ENCODE data around the gene ENC1.

Gene ENC1

GRCh38 chr5:74587300-74587699 is 53.2 kb downstream of the ENC1 start:
- no peak overlapping the region for H3K4me3 ChIP-seq (ENCODE audit: low read depth, low read length)
- no peak for DNase-seq (ENCODE audit: low read depth)
- TF ChIP-seq, protein P1, sequence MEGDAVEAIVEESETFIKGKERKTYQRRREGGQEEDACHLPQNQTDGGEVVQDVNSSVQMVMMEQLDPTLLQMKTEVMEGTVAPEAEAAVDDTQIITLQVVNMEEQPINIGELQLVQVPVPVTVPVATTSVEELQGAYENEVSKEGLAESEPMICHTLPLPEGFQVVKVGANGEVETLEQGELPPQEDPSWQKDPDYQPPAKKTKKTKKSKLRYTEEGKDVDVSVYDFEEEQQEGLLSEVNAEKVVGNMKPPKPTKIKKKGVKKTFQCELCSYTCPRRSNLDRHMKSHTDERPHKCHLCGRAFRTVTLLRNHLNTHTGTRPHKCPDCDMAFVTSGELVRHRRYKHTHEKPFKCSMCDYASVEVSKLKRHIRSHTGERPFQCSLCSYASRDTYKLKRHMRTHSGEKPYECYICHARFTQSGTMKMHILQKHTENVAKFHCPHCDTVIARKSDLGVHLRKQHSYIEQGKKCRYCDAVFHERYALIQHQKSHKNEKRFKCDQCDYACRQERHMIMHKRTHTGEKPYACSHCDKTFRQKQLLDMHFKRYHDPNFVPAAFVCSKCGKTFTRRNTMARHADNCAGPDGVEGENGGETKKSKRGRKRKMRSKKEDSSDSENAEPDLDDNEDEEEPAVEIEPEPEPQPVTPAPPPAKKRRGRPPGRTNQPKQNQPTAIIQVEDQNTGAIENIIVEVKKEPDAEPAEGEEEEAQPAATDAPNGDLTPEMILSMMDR (IDR thresholded peaks at IDR 0.05; ENCODE audit: control insufficient read depth, extremely low read depth, insufficient read depth) = no peak

DNA sequence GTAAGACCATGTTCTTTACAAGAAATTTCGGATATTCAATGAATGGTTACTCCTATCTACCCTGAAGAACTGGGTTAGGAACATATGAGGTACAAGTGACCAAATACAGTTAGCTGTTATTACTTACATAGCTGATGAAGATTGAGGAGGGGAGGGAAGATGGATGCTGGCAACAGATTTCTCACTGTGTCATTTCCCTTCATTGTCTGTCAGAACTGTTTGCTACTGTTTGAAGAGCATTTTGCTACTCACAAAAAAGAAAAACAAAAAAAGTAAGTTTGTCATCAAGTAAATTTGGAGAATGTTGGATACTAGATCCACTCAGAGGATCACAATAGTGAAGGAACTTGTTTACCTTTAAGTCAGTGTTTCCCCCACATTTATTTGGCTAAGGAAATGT is 53.7 kb downstream of the ENC1 start:
- TF ChIP-seq, protein P1 (IDR thresholded peaks at IDR 0.05; ENCODE audit: control insufficient read depth, extremely low read depth, insufficient read depth) = no peak
- DNase-seq (ENCODE audit: low read depth) = no peak
- H3K4me3 ChIP-seq (ENCODE audit: low read depth, low read length) = no peak overlapping the region

DNA sequence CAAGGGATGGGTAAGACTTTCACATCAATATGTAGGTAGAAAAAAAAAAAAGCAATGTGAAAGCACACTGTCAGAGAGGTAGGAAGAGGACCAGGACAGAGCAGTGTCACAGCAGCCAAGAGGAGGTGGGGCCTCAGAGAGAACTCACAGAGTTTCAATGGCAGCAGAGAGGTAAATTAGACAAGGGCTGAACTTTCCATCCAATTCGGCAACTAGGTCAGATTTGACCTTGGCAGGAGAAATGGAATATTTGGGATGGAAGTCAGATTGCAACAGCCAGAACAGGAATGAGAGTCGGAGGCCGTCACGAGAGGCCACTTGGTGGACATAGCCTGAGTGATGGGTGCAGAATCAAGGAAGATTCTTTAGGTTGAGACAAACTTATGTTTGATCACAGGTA is 57.7 kb downstream of the ENC1 start:
- TF ChIP-seq, protein P1 (IDR thresholded peaks at IDR 0.05; ENCODE audit: control insufficient read depth, extremely low read depth, insufficient read depth) = no peak
- H3K4me3 ChIP-seq (ENCODE audit: low read depth, low read length) = no peak overlapping the region
- no peak for DNase-seq (ENCODE audit: low read depth)

DNA sequence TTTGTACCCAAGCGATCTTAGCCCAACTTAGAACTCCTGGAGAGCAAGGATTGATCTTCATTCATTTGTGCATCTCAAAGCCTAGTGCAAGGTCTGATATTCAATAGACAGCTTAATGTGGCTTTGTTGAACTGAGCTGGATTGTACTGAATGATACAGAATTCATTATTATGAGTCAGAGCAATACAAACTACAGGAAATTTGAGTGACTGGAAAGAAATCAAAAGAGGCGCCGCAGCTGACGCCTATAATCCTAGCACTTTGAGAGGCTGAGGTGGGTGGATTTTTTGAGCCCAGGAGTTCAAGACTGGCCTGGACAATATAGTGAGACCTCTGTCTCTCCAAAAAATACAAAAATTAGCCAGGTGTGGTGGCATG is 58.6 kb downstream of the ENC1 start:
- no peak for DNase-seq (ENCODE audit: low read depth)
- TF ChIP-seq, protein P1 (IDR thresholded peaks at IDR 0.05; ENCODE audit: control insufficient read depth, extremely low read depth, insufficient read depth) = no peak
- no peak overlapping the region for H3K4me3 ChIP-seq (ENCODE audit: low read depth, low read length)

DNA sequence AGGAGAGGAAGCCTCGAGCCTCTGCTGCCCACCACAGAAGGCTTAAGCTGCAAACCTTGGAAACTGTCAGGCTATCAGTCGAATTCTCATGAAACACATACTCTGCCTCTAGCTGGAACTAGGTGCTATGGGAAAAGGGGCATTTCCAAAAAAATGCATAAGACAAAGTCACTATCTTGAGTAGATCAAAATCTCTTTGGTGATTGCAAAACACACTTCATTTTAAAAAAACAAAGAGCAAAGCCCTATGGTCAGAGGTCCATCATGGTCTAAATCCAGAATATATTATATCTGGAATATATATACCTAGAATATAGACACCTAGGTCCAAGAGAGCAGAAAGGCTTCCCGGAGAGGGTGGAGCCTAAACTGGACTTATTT is 59.8 kb downstream of the ENC1 start:
- TF ChIP-seq, protein P1 (IDR thresholded peaks at IDR 0.05; ENCODE audit: control insufficient read depth, extremely low read depth, insufficient read depth) = no peak
- H3K4me3 ChIP-seq (ENCODE audit: low read depth, low read length) = no peak overlapping the region
- no peak for DNase-seq (ENCODE audit: low read depth)

- TF ChIP-seq, protein P1 (IDR thresholded peaks at IDR 0.05; ENCODE audit: control insufficient read depth, extremely low read depth, insufficient read depth) = no peak
- DNase-seq (ENCODE audit: low read depth) = no peak
- H3K4me3 ChIP-seq (ENCODE audit: low read depth, low read length) = no peak overlapping the region
Observed at GRCh38 chr5:74579215-74579614, 61.3 kb downstream of the ENC1 start.

GRCh38 chr5:74578356-74579044 is 62.0 kb downstream of the ENC1 start:
- H3K4me3 ChIP-seq (ENCODE audit: low read depth, low read length) = no peak overlapping the region
- TF ChIP-seq, protein P1 (IDR thresholded peaks at IDR 0.05; ENCODE audit: control insufficient read depth, extremely low read depth, insufficient read depth) = no peak
- DNase-seq (ENCODE audit: low read depth) = no peak
